ENCODE results near the gene PDE9A. TPM values are rescaled to one million over a fixed set of nuclear protein-coding genes. Genes with fewer than 3 reads are reported as not detected.

PDE9A gene
- total RNA-seq, 1 experiment from 2014 or later: 10.1 TPM

DNA sequence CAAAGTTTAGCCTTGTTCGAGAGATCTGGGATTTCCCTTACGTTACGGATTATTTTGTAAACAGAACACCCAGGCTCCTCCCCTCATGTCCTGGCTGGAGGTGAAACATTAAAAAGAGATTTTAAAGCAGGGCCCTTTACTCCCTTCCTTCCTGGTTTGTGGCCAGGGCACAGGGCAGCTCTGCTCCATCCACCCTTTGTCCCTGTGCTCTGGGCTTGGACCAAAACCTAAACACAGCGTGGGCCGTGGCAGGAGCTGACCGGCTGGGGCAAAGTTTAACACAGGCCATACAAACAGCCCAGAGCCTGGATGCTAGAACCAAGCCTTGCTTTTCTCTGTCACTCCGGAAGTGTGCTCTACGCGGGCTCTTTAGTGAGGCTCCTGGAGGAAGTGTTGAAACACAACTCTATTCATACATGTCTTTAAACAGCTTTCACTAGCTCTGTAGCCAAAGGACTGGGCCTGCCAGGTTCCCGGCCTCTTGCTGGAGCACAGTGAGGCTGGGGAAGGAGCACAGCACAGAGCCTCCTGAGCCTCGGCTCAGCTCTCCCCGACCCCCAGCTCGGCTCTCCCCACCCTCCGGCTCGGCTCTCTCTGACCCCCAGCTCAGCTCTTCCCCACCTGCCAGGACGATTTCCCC, 84.7 kb downstream of the PDE9A start:
- no peak for DNase-seq (ENCODE audit: low read depth)
- in situ Hi-C loops (cut with HindIII; ENCODE audit: low pct_unique_long_range_greater_than_20kb, low sequenced_read_pairs): no loop called here

DNA sequence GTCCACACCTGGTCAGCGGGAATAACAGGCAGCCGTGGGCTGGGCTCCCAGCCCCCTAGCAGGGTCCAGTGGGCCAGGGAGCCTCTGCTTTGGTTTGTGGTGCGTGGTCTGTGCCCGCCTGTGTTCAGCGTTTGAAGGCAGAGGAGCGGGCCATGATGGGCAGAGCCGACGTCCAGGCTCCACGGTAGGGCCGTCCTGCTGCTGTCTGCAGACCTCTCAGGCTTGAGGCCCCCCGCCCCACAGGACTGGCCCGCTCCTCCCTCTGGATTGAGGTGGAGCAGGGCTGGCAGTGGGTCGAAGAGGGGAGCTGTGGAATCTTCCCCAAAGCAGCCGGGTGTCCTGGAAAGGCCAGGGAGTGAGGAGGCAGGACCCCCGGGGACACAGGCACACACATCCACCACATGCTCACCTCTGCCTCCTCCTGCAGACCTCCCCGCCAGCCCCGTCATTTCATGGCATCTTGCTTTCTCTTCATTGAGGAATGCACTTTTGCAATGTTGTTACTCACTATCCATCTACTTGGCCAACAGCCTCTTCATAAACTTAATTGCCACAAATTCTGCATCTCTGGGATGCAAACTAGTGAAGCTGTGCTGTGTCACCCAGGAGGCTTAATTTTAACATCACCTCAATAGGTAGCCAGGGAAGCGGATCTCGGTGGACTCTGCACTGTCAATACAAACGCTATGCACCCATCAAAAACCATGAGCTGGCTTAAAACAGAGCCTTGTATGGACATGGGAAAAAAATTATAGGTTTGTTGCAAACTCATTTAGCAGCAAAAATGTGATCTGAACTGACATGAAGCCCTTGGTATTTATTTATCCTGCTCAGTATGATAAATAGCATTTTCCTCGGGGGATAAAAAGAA, 85.9 kb downstream of the PDE9A start:
- in situ Hi-C loops (cut with HindIII; ENCODE audit: low pct_unique_long_range_greater_than_20kb, low sequenced_read_pairs): no loop called here
- no peak for DNase-seq (ENCODE audit: low read depth)

DNA sequence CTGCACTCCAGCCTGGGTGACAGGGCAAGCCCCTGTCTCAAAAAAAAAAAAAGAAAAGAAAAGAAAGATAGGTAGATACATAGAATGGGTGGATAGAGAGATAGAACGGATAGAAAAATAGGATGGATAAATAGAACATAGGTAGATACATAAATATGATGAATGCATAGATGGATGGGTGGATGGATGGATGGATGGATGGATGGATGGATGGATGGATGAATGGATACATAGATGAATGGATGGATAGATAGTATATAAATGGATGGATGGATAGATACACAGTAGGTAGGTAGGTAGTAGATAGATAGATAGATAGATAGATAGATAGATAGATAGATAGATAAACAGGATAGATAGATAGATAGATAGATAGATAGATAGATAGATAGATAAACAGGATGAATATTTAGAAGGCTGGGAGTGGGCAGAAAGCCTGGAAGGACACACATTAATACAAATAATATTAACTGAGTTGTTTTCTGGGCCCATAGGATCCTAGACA, 87.0 kb downstream of the PDE9A start:
- DNase-seq (ENCODE audit: low read depth): no peak
- in situ Hi-C loops (cut with HindIII; ENCODE audit: low pct_unique_long_range_greater_than_20kb, low sequenced_read_pairs): no loop called here

DNA sequence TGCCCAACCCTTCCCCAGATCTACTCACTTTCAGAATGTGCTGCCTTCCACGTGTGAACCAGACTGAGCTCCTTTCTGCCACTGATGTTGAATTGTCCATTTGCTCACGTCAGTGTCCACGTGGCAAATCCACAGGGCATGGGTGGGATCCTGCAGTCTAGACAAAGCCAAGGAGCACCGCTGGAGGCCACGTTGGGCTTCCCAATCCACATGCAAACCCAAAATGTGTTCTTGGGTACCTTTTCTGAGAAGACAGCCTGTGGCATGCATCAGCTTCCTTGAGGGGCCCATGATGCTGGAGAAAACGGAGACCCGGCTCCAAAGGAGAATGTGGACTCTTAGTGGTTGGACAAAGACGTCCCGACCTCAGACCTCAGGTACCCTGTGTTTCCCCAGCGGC, 87.6 kb downstream of the PDE9A start:
- in situ Hi-C loops (cut with HindIII; ENCODE audit: low pct_unique_long_range_greater_than_20kb, low sequenced_read_pairs): no loop called here
- no peak for DNase-seq (ENCODE audit: low read depth)

DNA sequence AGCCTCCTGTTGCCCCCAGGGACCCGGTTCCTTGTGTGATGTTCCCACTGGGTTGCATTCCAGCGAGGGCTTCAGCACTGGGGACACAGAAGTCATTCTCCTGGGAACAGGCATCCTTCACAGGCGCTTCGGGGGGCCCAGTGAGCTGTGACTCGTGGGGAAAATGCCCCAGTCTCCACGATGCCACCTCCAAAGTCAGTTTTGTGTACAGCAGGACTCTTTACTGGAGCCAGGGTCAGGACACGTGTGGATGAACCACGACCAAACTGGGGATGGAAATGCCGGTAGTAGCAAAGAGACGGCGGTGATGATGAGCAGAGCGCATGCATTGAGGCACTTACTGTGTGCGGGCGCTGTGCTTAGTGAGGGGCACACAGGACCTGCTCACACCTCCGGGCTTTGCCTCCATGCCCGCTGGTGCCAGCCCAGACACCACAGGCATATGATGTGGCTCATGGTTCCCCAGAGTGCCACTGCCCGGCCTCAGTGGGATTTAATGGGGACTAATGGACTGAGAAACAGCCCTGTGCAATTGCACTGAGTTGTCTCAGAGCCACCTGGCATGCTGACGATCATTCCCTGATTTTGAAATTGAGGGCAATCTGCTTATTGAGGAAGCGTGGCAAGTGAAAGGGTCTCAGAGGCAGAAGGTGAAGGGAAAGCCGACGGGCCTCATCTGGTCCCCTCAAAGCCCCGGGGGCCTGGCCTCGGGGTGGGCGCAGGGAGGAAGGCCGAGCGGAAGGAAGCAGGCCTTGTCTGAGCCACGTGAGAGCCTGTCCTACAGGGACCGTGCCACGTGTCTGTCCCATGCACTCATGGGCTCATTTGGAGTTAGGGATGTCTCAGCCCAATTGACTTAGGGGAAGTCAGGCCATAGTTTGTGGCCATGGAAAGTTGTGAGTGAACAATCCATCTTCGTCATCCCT, 91.4 kb downstream of the PDE9A start:
- in situ Hi-C loops (cut with HindIII; ENCODE audit: low pct_unique_long_range_greater_than_20kb, low sequenced_read_pairs): no loop called here
- no peak for DNase-seq (ENCODE audit: low read depth)

DNA sequence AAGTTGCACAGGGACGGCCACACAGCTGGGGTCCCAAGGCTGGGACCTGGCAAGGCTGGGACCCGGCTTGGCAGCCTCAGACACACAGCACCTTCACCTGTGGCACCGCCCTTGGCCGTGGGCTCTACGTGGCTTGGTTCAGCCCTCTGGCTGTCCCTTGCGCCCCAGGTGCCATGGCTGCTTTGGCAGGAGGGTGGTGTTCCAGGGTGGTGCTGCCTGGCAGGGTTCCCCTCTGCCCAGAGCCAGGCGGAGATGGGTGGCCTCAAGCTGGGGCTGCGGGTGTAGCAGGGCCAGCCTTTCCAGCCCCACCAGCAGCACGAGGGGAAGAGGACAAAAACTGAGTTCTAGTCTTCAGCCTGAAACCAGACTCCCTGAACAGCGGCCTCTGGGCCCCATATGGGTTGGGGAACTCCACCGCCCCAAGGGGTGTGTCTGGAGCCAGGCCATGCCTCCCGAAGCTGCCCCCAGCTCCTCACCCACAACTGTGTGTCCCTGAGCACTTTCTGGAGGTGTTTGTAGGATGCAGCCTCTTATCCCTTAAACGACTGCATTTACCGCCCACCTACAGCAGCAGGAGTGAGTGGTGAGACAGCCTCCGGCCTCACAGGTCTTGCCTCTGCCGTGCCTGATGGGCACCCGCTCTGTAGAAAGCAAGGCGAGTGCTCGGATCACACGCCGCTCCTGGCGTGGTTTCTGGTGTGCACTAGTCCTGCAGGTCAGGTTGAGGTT, 92.3 kb downstream of the PDE9A start:
- in situ Hi-C loops (cut with HindIII; ENCODE audit: low pct_unique_long_range_greater_than_20kb, low sequenced_read_pairs): no loop called here
- no peak for DNase-seq (ENCODE audit: low read depth)

DNA sequence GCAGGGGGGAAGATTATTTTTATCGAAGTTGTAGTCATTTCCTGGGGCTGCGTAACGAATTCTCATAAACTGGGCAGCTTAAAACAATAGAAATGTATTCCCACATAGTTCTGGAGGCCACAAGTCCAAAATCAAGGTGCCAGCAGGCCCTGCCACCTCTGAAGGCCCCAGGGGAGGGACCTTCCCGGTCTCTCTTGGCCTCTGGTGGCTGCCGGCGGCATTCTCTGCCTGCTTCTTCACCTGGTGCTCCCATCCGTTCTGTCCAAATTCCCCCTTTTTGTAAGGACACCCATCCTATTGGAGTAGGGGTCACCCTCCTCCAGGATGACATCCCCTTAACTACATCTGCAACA, 92.8 kb downstream of the PDE9A start:
- no peak for DNase-seq (ENCODE audit: low read depth)
- in situ Hi-C loops (cut with HindIII; ENCODE audit: low pct_unique_long_range_greater_than_20kb, low sequenced_read_pairs): no loop called here

DNA sequence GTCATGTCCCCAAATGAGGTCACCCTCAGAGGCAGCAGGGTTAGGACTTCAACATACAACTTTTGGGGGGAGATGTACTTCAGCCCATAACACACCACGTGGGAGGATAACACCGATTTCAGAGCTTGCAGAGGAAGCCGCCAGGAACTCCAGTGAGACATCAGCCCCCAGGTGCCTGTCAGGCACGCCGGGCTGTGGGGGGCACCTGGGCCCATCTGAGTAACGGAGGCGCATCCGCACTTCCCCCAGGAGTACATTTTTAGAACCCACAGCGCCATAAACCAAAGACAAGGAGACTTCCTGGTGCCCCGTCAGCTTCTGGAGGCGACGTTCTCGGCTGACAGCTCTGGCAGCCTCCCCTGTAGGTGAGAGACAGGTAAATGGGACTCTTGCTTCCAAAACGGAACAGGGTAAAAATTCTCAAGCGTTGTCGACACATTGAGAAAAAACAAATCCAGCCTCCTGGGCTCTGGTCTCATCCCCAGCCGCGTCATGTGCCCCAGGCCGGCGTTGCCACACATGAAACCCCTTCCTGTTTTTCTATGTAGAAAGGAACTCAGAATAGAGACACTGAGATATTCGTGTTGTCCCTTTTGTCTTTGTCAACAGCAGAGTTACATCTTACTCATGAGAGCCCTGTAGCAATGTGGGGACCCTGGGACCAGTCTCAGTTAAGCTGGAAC, 93.3 kb downstream of the PDE9A start:
- in situ Hi-C loops (cut with HindIII; ENCODE audit: low pct_unique_long_range_greater_than_20kb, low sequenced_read_pairs): no loop called here
- DNase-seq (ENCODE audit: low read depth): no peak

DNA sequence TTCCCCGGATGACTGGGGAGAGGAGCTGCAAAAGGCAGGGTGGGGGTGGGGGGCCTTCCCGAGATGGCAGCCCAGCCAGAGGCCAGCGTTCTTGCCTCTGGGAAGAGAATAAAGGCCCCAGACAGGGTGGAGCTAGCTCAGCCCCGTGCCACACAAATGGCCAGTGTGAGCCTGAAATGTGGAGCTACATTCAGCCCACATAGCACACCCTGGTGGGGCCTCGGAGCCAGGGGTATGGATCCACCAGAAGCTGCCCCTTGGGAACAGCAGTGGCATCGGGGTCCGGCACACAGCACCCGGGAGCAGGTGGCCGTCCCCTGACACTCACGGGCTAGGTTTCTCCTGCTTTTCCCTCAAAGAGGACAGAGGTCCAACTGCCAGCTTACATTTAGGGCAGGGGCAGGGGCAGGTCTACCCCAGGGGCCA, 93.9 kb downstream of the PDE9A start:
- no peak for DNase-seq (ENCODE audit: low read depth)
- in situ Hi-C loops (cut with HindIII; ENCODE audit: low pct_unique_long_range_greater_than_20kb, low sequenced_read_pairs): no loop called here

DNA sequence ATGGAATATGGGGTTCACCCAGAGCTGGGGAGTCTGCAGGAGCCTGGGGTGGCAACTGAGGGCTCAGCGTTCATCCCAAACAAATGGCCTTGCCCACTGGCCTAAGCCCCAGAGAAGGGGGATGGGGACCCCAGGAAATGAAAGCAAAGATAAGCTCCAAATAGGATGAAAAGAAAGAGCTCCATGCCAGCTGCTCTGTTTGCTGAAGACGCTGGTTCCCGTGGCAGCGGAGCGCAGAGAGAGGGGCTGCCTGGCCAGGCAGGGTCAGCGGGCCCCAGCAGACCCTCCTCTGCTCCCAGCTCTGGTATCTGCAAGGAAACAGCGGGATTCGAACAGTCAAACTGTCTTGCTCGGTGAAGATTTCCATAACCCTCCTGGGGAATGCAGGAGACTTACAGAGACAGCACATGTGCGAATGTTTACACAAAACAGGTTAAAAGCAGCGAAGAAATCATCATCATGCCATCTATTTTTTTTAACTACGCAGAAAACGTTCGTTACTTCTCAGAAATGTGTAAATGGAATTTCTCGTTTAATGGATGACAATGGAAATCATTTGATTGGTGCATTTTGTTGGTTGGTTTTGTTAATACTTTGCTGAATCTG, 94.4 kb downstream of the PDE9A start:
- in situ Hi-C loops (cut with HindIII; ENCODE audit: low pct_unique_long_range_greater_than_20kb, low sequenced_read_pairs): no loop called here
- no peak for DNase-seq (ENCODE audit: low read depth)

DNA sequence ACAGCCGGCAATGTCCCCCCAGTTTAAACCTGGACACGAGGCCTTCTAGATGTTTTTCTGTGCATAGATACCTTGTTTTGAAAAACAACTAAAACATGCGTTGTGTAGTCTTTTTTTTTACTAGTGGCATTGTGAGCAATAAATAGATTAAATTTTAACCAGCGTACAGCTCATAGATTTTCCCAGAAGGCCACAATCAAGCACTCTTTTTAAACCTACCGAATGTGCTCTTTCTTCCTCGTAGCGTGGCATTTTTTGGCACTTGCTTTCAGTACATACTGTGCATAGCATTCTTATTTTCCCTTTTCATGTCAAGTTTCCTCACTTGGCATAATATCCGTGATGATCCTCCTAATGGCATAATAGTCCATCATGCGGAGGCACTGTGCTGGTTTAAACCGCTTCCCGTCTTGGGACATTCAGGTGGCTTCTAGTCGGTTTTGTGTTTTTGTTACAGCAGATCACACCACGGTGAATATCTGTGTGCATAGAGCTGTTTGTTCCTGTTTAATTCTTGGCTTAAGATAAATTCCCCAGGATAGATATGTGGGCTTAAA, 95.3 kb downstream of the PDE9A start:
- DNase-seq (ENCODE audit: low read depth): no peak
- in situ Hi-C loops (cut with HindIII; ENCODE audit: low pct_unique_long_range_greater_than_20kb, low sequenced_read_pairs): no loop called here

DNA sequence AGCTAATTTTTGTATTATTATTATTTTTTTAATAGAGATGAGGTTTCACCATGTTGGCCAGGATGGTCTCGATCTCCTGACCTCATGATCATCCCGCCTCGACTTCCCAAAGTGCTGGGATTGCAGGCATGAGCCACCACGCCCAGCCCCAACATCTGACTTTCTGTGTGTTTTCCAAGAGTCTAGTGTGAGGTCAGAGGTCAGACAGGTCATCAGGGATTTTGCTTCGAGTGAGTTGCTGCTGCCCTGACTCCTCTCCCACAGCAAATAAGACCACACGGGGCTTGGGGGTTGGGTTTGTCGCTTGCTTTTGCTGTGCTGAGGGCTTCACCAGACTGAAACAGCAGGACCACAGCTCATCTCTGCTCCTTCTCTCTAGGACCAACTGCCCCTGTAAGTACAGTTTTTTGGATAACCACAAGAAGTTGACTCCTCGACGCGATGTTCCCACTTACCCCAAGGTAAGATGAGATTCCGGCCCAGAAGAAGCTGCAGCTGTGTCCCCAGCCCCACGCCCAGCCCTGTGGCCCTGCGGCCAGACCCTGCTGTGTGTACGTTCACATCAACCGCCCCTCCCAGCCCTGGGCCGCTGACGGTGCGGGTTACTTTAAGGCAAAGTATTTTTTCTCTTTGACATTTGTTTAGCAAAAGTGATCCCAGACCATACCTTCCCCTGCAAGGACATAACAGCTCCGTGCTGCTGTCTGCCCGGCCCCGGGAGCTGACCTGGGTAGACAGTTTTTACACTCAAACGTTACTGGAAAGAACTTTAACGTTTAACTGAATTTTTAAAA, 97.5 kb downstream of the PDE9A start:
- DNase-seq (ENCODE audit: low read depth): no peak
- in situ Hi-C loops (cut with HindIII; ENCODE audit: low pct_unique_long_range_greater_than_20kb, low sequenced_read_pairs): no loop called here

DNA sequence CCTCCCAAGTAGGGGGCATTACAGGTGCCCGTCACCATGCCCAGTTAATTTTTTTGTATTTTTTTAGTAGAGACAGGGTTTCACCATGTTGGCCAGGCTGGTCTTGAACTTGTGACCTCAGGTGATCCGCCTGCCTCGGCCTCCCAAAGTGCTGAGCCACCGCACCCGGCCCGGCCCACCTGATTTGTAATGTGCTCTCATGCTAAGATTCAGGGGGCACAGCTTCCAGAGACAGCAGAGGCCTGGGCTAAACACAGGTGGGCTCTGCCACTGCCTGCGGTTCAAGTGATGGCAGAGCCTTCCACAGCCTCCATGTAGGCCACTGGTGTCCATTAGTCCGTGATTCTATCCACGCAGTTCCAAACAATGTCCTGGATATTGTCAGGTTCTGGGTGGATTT, 98.4 kb downstream of the PDE9A start:
- in situ Hi-C loops (cut with HindIII; ENCODE audit: low pct_unique_long_range_greater_than_20kb, low sequenced_read_pairs): no loop called here
- DNase-seq (ENCODE audit: low read depth): no peak

DNA sequence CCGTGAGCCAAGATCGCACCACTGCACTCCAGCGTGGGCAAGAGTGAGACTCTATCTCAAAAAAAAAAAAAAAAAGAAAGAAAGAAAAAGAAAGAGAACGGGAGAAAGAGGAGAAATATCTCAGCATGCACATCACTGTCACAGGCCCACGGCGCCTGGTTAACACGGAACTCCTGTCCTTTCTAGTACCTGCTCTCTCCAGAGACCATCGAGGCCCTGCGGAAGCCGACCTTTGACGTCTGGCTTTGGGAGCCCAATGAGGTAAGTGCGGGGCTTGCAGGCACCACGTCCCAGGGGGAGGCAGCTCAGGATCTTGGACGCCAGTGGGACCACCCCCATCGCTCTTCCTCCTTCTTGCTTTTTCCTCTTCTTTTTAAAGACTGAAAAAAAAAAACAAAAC, 100.4 kb downstream of the PDE9A start:
- in situ Hi-C loops (cut with HindIII; ENCODE audit: low pct_unique_long_range_greater_than_20kb, low sequenced_read_pairs): no loop called here
- no peak for DNase-seq (ENCODE audit: low read depth)

DNA sequence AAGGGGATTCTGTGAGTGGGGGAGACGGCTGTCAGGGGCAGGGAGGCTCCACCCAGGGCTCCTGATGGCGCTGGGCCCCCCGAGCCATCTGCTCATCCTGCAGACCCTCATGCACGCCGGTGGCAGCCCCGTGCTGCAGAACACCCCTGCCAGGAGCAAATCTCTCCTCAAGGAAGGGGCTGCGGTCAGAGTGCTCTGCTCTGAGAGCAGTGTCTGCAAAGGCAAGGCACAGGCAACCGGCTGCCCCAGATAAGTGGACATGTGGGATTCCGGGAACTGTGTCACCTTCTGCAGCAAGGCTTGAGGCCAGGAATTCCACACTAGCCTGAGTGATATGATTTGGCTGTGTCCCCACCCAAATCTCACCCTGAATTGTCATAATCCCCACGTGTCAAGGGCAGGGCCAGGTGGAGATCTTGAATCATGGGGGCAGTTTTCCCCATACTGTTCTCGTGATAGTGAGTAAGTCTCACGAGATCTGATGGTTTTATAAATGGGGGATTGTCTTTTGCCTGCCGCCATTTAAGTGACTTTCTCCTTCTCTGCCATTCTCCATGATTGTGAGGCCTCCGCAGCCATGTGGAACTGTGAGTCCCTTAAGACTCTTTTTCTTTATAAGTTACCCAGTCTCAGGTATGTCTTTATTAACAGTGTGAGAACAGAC, 101.0 kb downstream of the PDE9A start:
- DNase-seq (ENCODE audit: low read depth): no peak
- in situ Hi-C loops (cut with HindIII; ENCODE audit: low pct_unique_long_range_greater_than_20kb, low sequenced_read_pairs): no loop called here

Measured in Caki2 (cell line).